HG03175 (cell line): ENCODE measurements around the gene JUND.
A peak's percentile ranks its signal among the peaks of the same experiment; 100 is the strongest.
"Not testable (repeated sequence)": the region's sequence is repeated elsewhere in the genome, so short reads cannot be mapped to it uniquely, and the experiment has no call there.

Source experiments
- ATAC-seq: cut with Tn5 transposase; IDR thresholded peaks from one replicate; pipeline ENCODE4 v1.9.1; 2021; ENCODE audit warnings: mild to moderate bottlenecking, moderate library complexity; ENCODE audit not compliant: unreplicated experiment

JUND gene

GRCh38 chr19:18281082-18282020 is at the start of gene JUND:
TSS of gene JUND (minus strand) at chr19:18281622. CDS start at chr19:18281484, 138 bp downstream.
- ATAC-seq, result peak; percentile 65

- ATAC-seq, result no peak
These were observed 49.4 kb upstream of the JUND start for GRCh38 chr19:18330868-18331267.

GRCh38 chr19:18329035-18329376 is 47.6 kb upstream of the JUND start:
- ATAC-seq, result no peak

GRCh38 chr19:18328340-18329034 is 47.1 kb upstream of the JUND start:
- ATAC-seq, result peak; percentile 94

GRCh38 chr19:18326772-18327171 is 45.4 kb upstream of the JUND start:
- ATAC-seq, result no peak

GRCh38 chr19:18324373-18324731 is 42.9 kb upstream of the JUND start:
- ATAC-seq, result not testable (repeated sequence)

- ATAC-seq, result peak; percentile 92
These were observed 41.5 kb upstream of the JUND start, which contains the start of gene LSM4 for GRCh38 chr19:18322759-18323460. TSS of gene LSM4 (minus strand) at chr19:18323076. CDS start at chr19:18323020, 56 bp downstream.

- no peak for ATAC-seq
These were observed 40.9 kb upstream of the JUND start for GRCh38 chr19:18322318-18322758.

- ATAC-seq, result no peak
These were observed 40.3 kb upstream of the JUND start for GRCh38 chr19:18321734-18322102.

GRCh38 chr19:18320865-18321733 is 39.7 kb upstream of the JUND start:
- ATAC-seq, result no peak

GRCh38 chr19:18319591-18320135 is 38.2 kb upstream of the JUND start:
- no peak for ATAC-seq

GRCh38 chr19:18317961-18318800 is 36.8 kb upstream of the JUND start:
- ATAC-seq, result no peak

GRCh38 chr19:18313398-18313797 is 32.0 kb upstream of the JUND start:
- ATAC-seq, result no peak

GRCh38 chr19:18312092-18312534 is 30.7 kb upstream of the JUND start:
- no peak for ATAC-seq

- no peak for ATAC-seq
These were observed 30.2 kb upstream of the JUND start for GRCh38 chr19:18311502-18312091.

- ATAC-seq, result no peak
These were observed 29.5 kb upstream of the JUND start for GRCh38 chr19:18310966-18311365.

- ATAC-seq, result no peak
These were observed 28.9 kb upstream of the JUND start for GRCh38 chr19:18310118-18310909.

- no peak for ATAC-seq
These were observed 28.2 kb upstream of the JUND start for GRCh38 chr19:18309525-18310064.
